Measurements from ENCODE around the gene ELFN1.

GRCh38 chr7:1715331-1715625 lies 45.2 kb downstream of the ELFN1 start:
- TF ChIP-seq CTCF (optimal IDR thresholded peaks at IDR 0.05 in 1 of 3, IDR thresholded peaks at IDR 0.05 in 1 of 3, conservative IDR thresholded peaks at IDR 0.05 in 1 of 3; ENCODE audit: extremely low read depth in 1 of 3, insufficient read depth in 2 of 3, low read length in 3 of 3) (no peak), EZH2 (IDR thresholded peaks at IDR 0.05; ENCODE audit: low read length) (no peak)

Data from keratinocyte (primary cell).